Liver (tissue), 9 donors: ENCODE results near the gene TECTB. TPM values are rescaled to one million over a fixed set of nuclear protein-coding genes. Genes with fewer than 3 reads are reported as not detected.

Experiments used
- DNase-seq: peaks from one replicate; pipeline ENCODE4 v3.0.0-alpha.2; 2017; ENCODE audit warnings: low spot score
- H3K27ac ChIP-seq, 2 donors: one replicate each; pipeline ENCODE4 v1.7.0; 2013; ENCODE audit warnings: inconsistent platforms in 2 of 2, low read length in 2 of 2, control low read depth in 1 of 2, low read depth in 1 of 2, mild to moderate bottlenecking in 1 of 2
- H3K27me3 ChIP-seq, 4 donors: one replicate each; pipeline versions ENCODE4 v1.6.1 to v1.7.0; 2013; ENCODE audit warnings: low read length in 3 of 4, inconsistent platforms in 1 of 4, mild to moderate bottlenecking in 1 of 4, moderate library complexity in 1 of 4; ENCODE audit not compliant: control insufficient read depth in 4 of 4, insufficient read depth in 4 of 4
- H3K36me3 ChIP-seq, 4 donors: one replicate each; pipeline versions ENCODE4 v1.6.1 to v1.7.0; 2013; ENCODE audit warnings: low read length in 3 of 4, mild to moderate bottlenecking in 3 of 4, low read depth in 1 of 4, moderate library complexity in 1 of 4; ENCODE audit not compliant: control insufficient read depth in 4 of 4, insufficient read depth in 3 of 4
- H3K4me1 ChIP-seq, 4 donors: one replicate each; pipeline versions ENCODE4 v1.6.1 to v1.7.0; 2013; ENCODE audit warnings: low read length in 3 of 4, mild to moderate bottlenecking in 3 of 4, moderate library complexity in 1 of 4; ENCODE audit not compliant: control insufficient read depth in 4 of 4, insufficient read depth in 4 of 4
- H3K4me3 ChIP-seq, 3 donors: one replicate each; pipeline versions ENCODE4 v1.6.1 to v1.7.0; 2013; ENCODE audit warnings: low read length in 3 of 3, control low read depth in 1 of 3, low read depth in 1 of 3, mild to moderate bottlenecking in 1 of 3
- H3K9ac ChIP-seq, 2 donors: one replicate each; pipeline ENCODE4 v1.7.0; 2013; ENCODE audit warnings: low read length in 2 of 2, mild to moderate bottlenecking in 2 of 2, moderate library complexity in 2 of 2, control low read depth in 1 of 2, low read depth in 1 of 2
- H3K9me3 ChIP-seq, 4 donors: one replicate each; pipeline versions ENCODE4 v1.6.1 to v1.7.0; 2013; ENCODE audit warnings: low read length in 3 of 4; ENCODE audit not compliant: control insufficient read depth in 4 of 4
- CTCF ChIP-seq: fragments of 150-350 bp; IDR thresholded peaks from 2 replicates; pipeline ENCODE4 v1.5.1; 2017; ENCODE audit warnings: improper control_type of control experiment, low read depth, low read length; ENCODE audit not compliant: missing input control
- EGR1 ChIP-seq, 2 donors: IDR thresholded peaks; 2 replicates each; pipeline ENCODE4 v1.6.1; 2016 to 2018; ENCODE audit warnings: antibody characterized with exemption in 2 of 2, low read depth in 2 of 2
- FOXA1 ChIP-seq: IDR thresholded peaks from 2 replicates; pipeline ENCODE4 v1.6.1; 2016; ENCODE audit warnings: antibody characterized with exemption
- FOXA2 ChIP-seq: IDR thresholded peaks from 2 replicates; pipeline ENCODE4 v1.6.1; 2016; ENCODE audit warnings: antibody characterized with exemption
- GABPA ChIP-seq, 2 donors: IDR thresholded peaks in 1 of 2; conservative IDR thresholded peaks in 1 of 2; 2 replicates each; pipeline ENCODE4 v1.6.1; 2016; ENCODE audit warnings: antibody characterized with exemption in 2 of 2, mild to moderate bottlenecking in 1 of 2, moderate library complexity in 1 of 2
- HNF4A ChIP-seq, 2 donors: conservative IDR thresholded peaks; 2 replicates each; pipeline ENCODE4 v1.6.1; 2016; ENCODE audit warnings: antibody characterized with exemption in 2 of 2, mild to moderate bottlenecking in 2 of 2
- HNF4G ChIP-seq: IDR thresholded peaks from 2 replicates; pipeline ENCODE4 v1.6.1; 2016; ENCODE audit warnings: antibody characterized with exemption
- JUND ChIP-seq, 2 donors: IDR thresholded peaks; 2 replicates each; pipeline ENCODE4 v1.6.1; 2016; ENCODE audit warnings: antibody characterized with exemption in 2 of 2
- MAX ChIP-seq: IDR thresholded peaks from 2 replicates; pipeline ENCODE4 v1.6.1; 2016; ENCODE audit warnings: antibody characterized with exemption
- NR2F2 ChIP-seq: IDR thresholded peaks from 2 replicates; pipeline ENCODE4 v1.6.1; 2016; ENCODE audit warnings: antibody characterized with exemption
- RAD21 ChIP-seq, 2 donors: IDR thresholded peaks; 2 replicates each; pipeline ENCODE4 v1.6.1; 2016; ENCODE audit warnings: antibody characterized with exemption in 2 of 2, mild to moderate bottlenecking in 2 of 2
- REST ChIP-seq: IDR thresholded peaks from 2 replicates; pipeline ENCODE4 v1.6.1; 2016; ENCODE audit warnings: antibody characterized with exemption, mild to moderate bottlenecking
- RXRA ChIP-seq, 2 donors: IDR thresholded peaks; 2 replicates each; pipeline ENCODE4 v1.6.1; 2017 to 2018; ENCODE audit warnings: antibody characterized with exemption in 2 of 2, mild to moderate bottlenecking in 1 of 2
- SP1 ChIP-seq: IDR thresholded peaks from 2 replicates; pipeline ENCODE4 v1.6.1; 2018; ENCODE audit warnings: antibody characterized with exemption, mild to moderate bottlenecking
- TAF1 ChIP-seq: conservative IDR thresholded peaks from 2 replicates; pipeline ENCODE4 v1.6.1; 2016; ENCODE audit warnings: antibody characterized with exemption, mild to moderate bottlenecking
- YY1 ChIP-seq: IDR thresholded peaks from 2 replicates; pipeline ENCODE4 v1.6.1; 2016; ENCODE audit warnings: antibody characterized with exemption, mild to moderate bottlenecking
- ZBTB33 ChIP-seq: IDR thresholded peaks from 2 replicates; pipeline ENCODE4 v1.6.1; 2016; ENCODE audit warnings: antibody characterized with exemption
- WGBS: extraction: QIAGEN DNeasy Blood & Tissue Kit; methylation state at CpG from one replicate; pipeline ENCODE4 v1.1.7; 2013; 5-methylcytosine and 5-hydroxymethylcytosine counted together
- polyA plus RNA-seq, 2 donors: library from polyadenylated mRNA; stranded (reverse) in 1 of 2; unstranded in 1 of 2; fragments of 200-250 nt in 1 of 2; fragments of >200 nt in 1 of 2; fragmentation: Nextera tagmentation in 1 of 2; extraction: Ambion mirVana in 1 of 2; gene quantifications; one replicate each; pipeline versions ENCODE4 v1.2.1 to v1.2.3, GENCODE V29; 2013 to 2015
- total RNA-seq, 2 donors: library from RNA; depleted of rRNA; stranded (reverse); fragments of >200 nt; gene quantifications; one replicate each; pipeline ENCODE4 v1.2.3, GENCODE V29; 2014
- donor health status: healthy.
- donor health status: healthy.
- donor health status: healthy.
- donor health status: healthy.
- donor health status: healthy.

The TECTB gene
- total RNA-seq (under 1 TPM; 0.05 to 0.08 TPM), polyA plus RNA-seq (under 1 TPM; 0.08 to 0.44 TPM)

GRCh38 chr10:112283100-112283499, at the start of gene TECTB:
Gene TECTB, plus strand, starts transcription at chr10:112283400. Its CDS starts 335 bp downstream, at chr10:112283735.
- 86% methylated on average over 6 of the region's 6 CpGs for WGBS
- DNase-seq, result no peak
- H3K36me3 ChIP-seq, result no peaks in the 10 kb centered on the region
- no peak within 1 kb of the TSS for H3K4me3 ChIP-seq
- H3K27ac ChIP-seq, result no peak within 1 kb of the TSS
- TF ChIP-seq NR2F2 (no peak), RAD21 (IDR thresholded peaks at IDR 0.05) (no peak), HNF4G (no peak), FOXA1 (no peak)
- no peak within 1 kb of the TSS for H3K9ac ChIP-seq
- H3K4me1 ChIP-seq, result peaks cover 9 to 26% (median 14%) of the 10 kb centered on the region in 4 donors
- H3K9me3 ChIP-seq, result no peaks in the 10 kb centered on the region
- no peaks in the 10 kb centered on the region for H3K27me3 ChIP-seq

- Histone ChIP-seq H3K36me3 (no peaks in the 10 kb centered on the region), H3K9ac (no peak overlapping the region), H3K9me3 (peaks cover 0 to 3% (median 2%) of the 10 kb centered on the region in 4 donors), H3K4me3 (no peak overlapping the region), H3K27me3 (no peaks in the 10 kb centered on the region), H3K27ac (no peak overlapping the region), H3K4me1 (peaks cover 0 to 24% (median 4%) of the 10 kb centered on the region in 4 donors)
- 90% methylated on average over 7 of the region's 7 CpGs for WGBS
- no peak for DNase-seq
- TF ChIP-seq FOXA1 (no peak), JUND (IDR thresholded peaks at IDR 0.05) (no peak), EGR1 (IDR thresholded peaks at IDR 0.05; ENCODE audit: low read depth in 2 of 2) (no peak), YY1 (no peak), REST (no peak), MAX (no peak), RXRA (IDR thresholded peaks at IDR 0.05) (no peak), HNF4A (conservative IDR thresholded peaks at IDR 0.05) (no peak), HNF4G (no peak), NR2F2 (no peak), FOXA2 (no peak), CTCF (no peak), SP1 (no peak)
Observed at GRCh38 chr10:112235141-112235540, 48.1 kb upstream of the TECTB start.

- Histone ChIP-seq H3K4me3 (no peak overlapping the region), H3K27ac (no peak overlapping the region), H3K36me3 (no peaks in the 10 kb centered on the region), H3K9ac (no peak overlapping the region), H3K4me1 (peaks cover 0 to 23% (median 4%) of the 10 kb centered on the region in 4 donors), H3K9me3 (peaks cover 0 to 9% (median 3%) of the 10 kb centered on the region in 4 donors), H3K27me3 (no peaks in the 10 kb centered on the region)
- DNase-seq, result no peak
- WGBS, result 93% methylated on average over 4 of the region's 4 CpGs
- TF ChIP-seq YY1 (no peak), FOXA2 (no peak), EGR1 (IDR thresholded peaks at IDR 0.05; ENCODE audit: low read depth in 2 of 2) (no peak), TAF1 (no peak), FOXA1 (no peak), GABPA (IDR thresholded peaks at IDR 0.05 in 1 of 2, conservative IDR thresholded peaks at IDR 0.05 in 1 of 2) (no peak), HNF4G (no peak), ZBTB33 (no peak)
Observed at GRCh38 chr10:112235920-112236319, 47.3 kb upstream of the TECTB start.
